GM12878 (cell line): Measurements from ENCODE around the gene ISOC2. TPM values are rescaled to one million over a fixed set of nuclear protein-coding genes. Genes with fewer than 3 reads are reported as not detected.
A peak's percentile ranks its signal among the peaks of the same experiment; 100 is the strongest.

Experiments
- ATAC-seq: fragments of 200-7000 bp; cut with Tn5 transposase; 3 replicates; pipeline ENCODE4 v1.9.1; 2020; ENCODE audit warnings: mild to moderate bottlenecking, moderate library complexity
- BruUV-seq: library from RNA; stranded (reverse); fragments of 400-500 nt; replicated peaks from 2 replicates; lab custom pipeline; 2021; lab: Mats Ljungman, UMichigan
- CTCF ChIA-PET: fragments of 300-600 bp; sonication (Branson Sonifier 250); formaldehyde crosslinking; extraction: SDS; loops from one replicate; lab custom pipeline; 2021; ENCODE audit warnings: inconsistent platforms; lab: Yijun Ruan, JAX
- POLR2A ChIA-PET: fragments of 350-600 bp; formaldehyde crosslinking; extraction: SDS; loops from one replicate; lab custom pipeline; 2021; ENCODE audit warnings: inconsistent platforms; lab: Charles Lee
- RAD21 ChIA-PET: fragments of 300-600 bp; sonication (Branson Sonifier 250); formaldehyde crosslinking; loops from one replicate; lab custom pipeline; 2023; ENCODE audit warnings: antibody characterized with exemption; ENCODE audit not compliant: unreplicated experiment; lab: Charles Lee
- SMC1A ChIA-PET: fragments of 300-600 bp; sonication (Branson Sonifier 250); formaldehyde crosslinking; loops from one replicate; lab custom pipeline; 2023; ENCODE audit not compliant: unreplicated experiment, uncharacterized antibody; lab: Charles Lee
- DNase-seq: peaks from one replicate; pipeline ENCODE4 v3.0.0-alpha.2; 2011; ENCODE audit warnings: low read depth, low spot score
- FAIRE-seq: peaks from 3 replicates; lab custom pipeline; 2011; peaks lifted over from hg19 to GRCh38; lab: Jason Lieb, UNC
- H2AFZ ChIP-seq: 2 replicates; pipeline ENCODE4 v1.6.0; 2011; ENCODE audit warnings: low read depth, low read length, control low read depth; ENCODE audit not compliant: control insufficient read depth
- H3K27ac ChIP-seq: 2 replicates; pipeline ENCODE4 v1.5.1; 2011; ENCODE audit warnings: control low read depth; ENCODE audit not compliant: control insufficient read depth, insufficient read depth
- H3K27me3 ChIP-seq, 2 experiments: replicated peaks in 1 of 2; 2 replicates each; pipeline versions ENCODE4 v1.6.0 to v1.6.1; 2011; ENCODE audit warnings: low read length in 1 of 2; ENCODE audit not compliant: control insufficient read depth in 2 of 2, insufficient read depth in 2 of 2
- H3K36me3 ChIP-seq, 2 experiments: 2 replicates each; pipeline ENCODE4 v1.5.1; 2011; ENCODE audit warnings: low read length in 1 of 2; ENCODE audit not compliant: control insufficient read depth in 2 of 2, insufficient read depth in 2 of 2
- H3K4me1 ChIP-seq: 2 replicates; pipeline ENCODE4 v1.6.1; 2011; ENCODE audit warnings: mild to moderate bottlenecking, low read length, moderate library complexity, mixed read lengths; ENCODE audit not compliant: control insufficient read depth, insufficient read depth
- H3K4me2 ChIP-seq: 2 replicates; pipeline ENCODE4 v1.6.0; 2011; ENCODE audit warnings: control low read depth; ENCODE audit not compliant: control insufficient read depth, insufficient read depth
- H3K4me3 ChIP-seq: fragments of 200-600 bp; sonication (generic); 2 replicates; pipeline ENCODE4 v1.5.1; 2016
- H3K79me2 ChIP-seq: 2 replicates; pipeline ENCODE4 v1.6.0; 2011; ENCODE audit warnings: low read length; ENCODE audit not compliant: control insufficient read depth, insufficient read depth
- H3K9ac ChIP-seq: 2 replicates; pipeline ENCODE4 v1.8.0; 2011; ENCODE audit warnings: low read length, control low read depth, mixed read lengths; ENCODE audit not compliant: control insufficient read depth, insufficient read depth
- H3K9me3 ChIP-seq: replicated peaks from 3 replicates; pipeline ENCODE4 v1.5.1; 2011; ENCODE audit warnings: mild to moderate bottlenecking, low read length; ENCODE audit not compliant: control insufficient read depth, insufficient read depth
- H4K20me1 ChIP-seq: 2 replicates; pipeline ENCODE4 v1.6.0; 2011; ENCODE audit not compliant: control insufficient read depth, insufficient read depth
- ASH2L ChIP-seq: fragments of 300-600, 200-600 bp; sonication (generic); IDR thresholded peaks from 2 replicates; pipeline ENCODE4 v1.6.1; 2017; ENCODE audit warnings: low read depth, mild to moderate bottlenecking, borderline replicate concordance
- ATF7 ChIP-seq: fragments of 450-650 bp; IDR thresholded peaks from 2 replicates; pipeline ENCODE4 v1.6.1; 2016; ENCODE audit warnings: low read depth, mild to moderate bottlenecking
- BCLAF1 ChIP-seq: fragments of 450-650 bp; IDR thresholded peaks from 2 replicates; pipeline ENCODE4 v1.6.1; 2017; ENCODE audit warnings: antibody characterized with exemption, mild to moderate bottlenecking, moderate library complexity
- CEBPZ ChIP-seq: fragments of 150-350 bp; IDR thresholded peaks from 2 replicates; pipeline ENCODE4 v1.6.1; 2016; ENCODE audit warnings: low read depth, low read length
- FOS ChIP-seq: IDR thresholded peaks from 3 replicates; pipeline ENCODE4 v1.6.1; 2011; ENCODE audit warnings: borderline replicate concordance; ENCODE audit not compliant: insufficient read length; ENCODE audit errors: extremely low read depth
- FOXK2 ChIP-seq: fragments of 450-650 bp; IDR thresholded peaks from 2 replicates; pipeline ENCODE4 v1.6.1; 2017; ENCODE audit warnings: mild to moderate bottlenecking, moderate library complexity
- GABPA ChIP-seq: IDR thresholded peaks from 2 replicates; pipeline ENCODE4 v1.6.1; 2014; ENCODE audit warnings: antibody characterized with exemption, low read depth, mild to moderate bottlenecking, inconsistent platforms
- MTA3 ChIP-seq: IDR thresholded peaks from 2 replicates; pipeline ENCODE4 v1.6.1; 2012; ENCODE audit warnings: low read length, inconsistent platforms, borderline replicate concordance
- POLR2AphosphoS2 ChIP-seq: IDR thresholded peaks from 2 replicates; pipeline ENCODE4 v1.6.1; 2011; ENCODE audit warnings: low read depth, mild to moderate bottlenecking, low read length, improper control_type of control experiment, moderate library complexity
- SP1 ChIP-seq: IDR thresholded peaks from one replicate; pipeline ENCODE4 v1.6.1; 2011; ENCODE audit warnings: low read depth, low read length
- STAT1 ChIP-seq: fragments of 450-650 bp; conservative IDR thresholded peaks from 2 replicates; pipeline ENCODE4 v1.6.1; 2014; ENCODE audit warnings: antibody characterized with exemption, mild to moderate bottlenecking
- TAF1 ChIP-seq: IDR thresholded peaks from 2 replicates; pipeline ENCODE4 v1.6.1; 2011; ENCODE audit warnings: mild to moderate bottlenecking, low read depth, low read length, borderline replicate concordance
- TBL1XR1 ChIP-seq: IDR thresholded peaks from 2 replicates; pipeline ENCODE4 v1.6.1; 2012; ENCODE audit warnings: low read depth, low read length, improper control_type of control experiment
- ZNF622 ChIP-seq: fragments of 450-650 bp; IDR thresholded peaks from 2 replicates; pipeline ENCODE4 v1.6.1; 2017; ENCODE audit warnings: mild to moderate bottlenecking, inconsistent platforms
- WGBS: methylation state at CpG from one replicate; pipeline ENCODE4 v1.1.6; 2016; ENCODE audit warnings: low lambda C conversion rate; ENCODE audit not compliant: insufficient replicate concordance, insufficient coverage; ENCODE audit errors: missing lambda C conversion rate; 5-methylcytosine and 5-hydroxymethylcytosine counted together
- in situ Hi-C: fragments of 300-500 bp; cut with MboI; formaldehyde crosslinking; loops from 9 replicates; pipeline ENCODE4 v1.14.3; 2018; ENCODE audit warnings: mixed read lengths
- intact Hi-C: fragments of 100-400 bp; cut with micrococcal nuclease; formaldehyde crosslinking; loops from one replicate; pipeline ENCODE4 v1.14.2; 2022; ENCODE audit not compliant: unreplicated experiment
- polyA plus RNA-seq, 11 experiments: library from polyadenylated mRNA; depleted of rRNA in 4 of 11; unstranded in 6 of 11; stranded (reverse) in 5 of 11; fragments of >200 nt; fragmentation: Nextera tagmentation in 4 of 11; fragmentation: Illumina TruSeq in 1 of 11; extraction: Ambion mirVana in 4 of 11; extraction: Trizol in 1 of 11; gene quantifications; 1 replicate in 1 of 11; 2 replicates in 10 of 11; pipeline versions ENCODE4 v1.2.1 to v1.2.3, GENCODE V29; 2011 to 2016; ENCODE audit warnings: inconsistent platforms in 2 of 11, missing spikeins in 2 of 11, low read depth in 1 of 11
- total RNA-seq, 4 experiments: library from RNA; depleted of rRNA in 3 of 4; stranded (reverse); fragments of >200 nt in 3 of 4; fragmentation: Illumina TruSeq in 1 of 4; extraction: Trizol in 1 of 4; gene quantifications; 2 replicates each; pipeline versions ENCODE4 v1.2.1 to v1.2.3, GENCODE V29; 2013 to 2021

ISOC2 gene
- total and polyA plus RNA-seq, 10 of the 15 experiments (the other 5 are each of a cell fraction or from before 2014, with no cell fraction given) = 0.72 to 238 (median 56.9) TPM

- peak; percentile 97 for ATAC-seq
- peak; percentile 83 for DNase-seq
- POLR2A ChIA-PET = interaction anchor here (0.6 to 2.4 kb wide), 17 partner anchors 9 to 260 kb away, joined by 3 to 14 read pairs (median 5); partner anchors contain the start of genes HSPBP1, ISOC2, KMT5C and PPP6R1
- CTCF ChIA-PET = interaction anchor here (0.6 to 3.7 kb wide), 9 partner anchors 9 to 215 kb away, joined by 3 to 34 read pairs (median 5); partner anchors contain the start of genes ISOC2, KMT5C and NAT14
- BruUV-seq = no TSS peak
- FAIRE-seq = peak; percentile 86
- peak within 1 kb of the TSS; percentile 77 for H3K9ac ChIP-seq
- H3K27ac ChIP-seq = peak within 1 kb of the TSS; percentile 74
- peaks cover 6% of the 10 kb centered on the region for H3K79me2 ChIP-seq
- SMC1A ChIA-PET = interaction anchor here (0.8 to 1.4 kb wide), 9 partner anchors 9 to 161 kb away, joined by 3 to 9 read pairs (median 4); partner anchors contain the start of genes FIZ1, ISOC2, NAT14 and ZNF524
- H3K9me3 ChIP-seq = no peaks in the 10 kb centered on the region
- H3K4me2 ChIP-seq = peak within 1 kb of the TSS; percentile 56
- peak within 1 kb of the TSS; percentile 86 for H3K4me3 ChIP-seq
- under 1% methylated on average over 46 of the region's 61 CpGs for WGBS
- H3K27me3 ChIP-seq = no peaks in the 10 kb centered on the region
- peaks cover 0 to under 1% of the 10 kb centered on the region in 2 experiments; a peak in 1 of 4 replicates for H3K36me3 ChIP-seq
- H4K20me1 ChIP-seq = no peaks in the 10 kb centered on the region
- in situ Hi-C loops (no loop called here), intact Hi-C loops (no loop called here)
- RAD21 ChIA-PET = interaction anchor here (1.1 to 2.1 kb wide), 11 partner anchors 9 to 1339 kb away, joined by 3 to 21 read pairs (median 6); partner anchors contain the start of genes CCDC106, CNOT3, FIZ1 and HSPBP1
- H2AFZ ChIP-seq = peak within 1 kb of the TSS; percentile 91
- peaks cover 22% of the 10 kb centered on the region for H3K4me1 ChIP-seq
- peak; percentile 20; the same call in 1 of the 2 replicates for TF ChIP-seq TBL1XR1
- TF ChIP-seq MTA3 = no peak
- peak; percentile 89 for TF ChIP-seq SP1
- TF ChIP-seq STAT1 = no peak
- no peak for TF ChIP-seq ATF7
- no peak for TF ChIP-seq ASH2L
- no peak for TF ChIP-seq BCLAF1
- TF ChIP-seq CEBPZ = no peak
- no peak for TF ChIP-seq GABPA
- TF ChIP-seq FOS = peak; percentile 9
- no peak for TF ChIP-seq TAF1
- TF ChIP-seq FOXK2 = no peak
- peak; percentile 78 for TF ChIP-seq ZNF622
- no peak; the same call in 1 of the 2 replicates for TF ChIP-seq POLR2AphosphoS2
Measured at GRCh38 chr19:55476100-55476775, 14.8 kb upstream of the ISOC2 start, which contains the start of gene ZNF628. Gene ZNF628, plus strand, starts transcription at chr19:55476617. Its CDS starts 3,294 bp downstream, at chr19:55479911.
